HG03039 (cell line): ENCODE measurements around the gene HRAS.

Experiments used
- ATAC-seq: cut with Tn5 transposase; IDR thresholded peaks from one replicate; pipeline ENCODE4 v1.9.1; 2021; ENCODE audit warnings: mild to moderate bottlenecking, moderate library complexity; ENCODE audit not compliant: unreplicated experiment

Gene HRAS

GRCh38 chr11:554428-555226 lies 19.3 kb upstream of the HRAS start:
- ATAC-seq = no peak

- no peak for ATAC-seq
Observed at GRCh38 chr11:553988-554340, 18.6 kb upstream of the HRAS start.

- no peak for ATAC-seq
Observed at GRCh38 chr11:553083-553987, 18.0 kb upstream of the HRAS start.

GRCh38 chr11:551596-551995 lies 16.2 kb upstream of the HRAS start:
- ATAC-seq = no peak

GRCh38 chr11:551131-551530 lies 15.8 kb upstream of the HRAS start:
- ATAC-seq = no peak

GRCh38 chr11:550746-551085 lies 15.3 kb upstream of the HRAS start:
- ATAC-seq = no peak

- ATAC-seq = no peak
Observed at GRCh38 chr11:550021-550745, 14.8 kb upstream of the HRAS start.

- ATAC-seq = no peak
Observed at GRCh38 chr11:548700-549603, 13.6 kb upstream of the HRAS start.

- ATAC-seq = no peak
Observed at GRCh38 chr11:545171-545570, 9.8 kb upstream of the HRAS start.

GRCh38 chr11:544817-545166 lies 9.4 kb upstream of the HRAS start:
- no peak for ATAC-seq

- no peak for ATAC-seq
Observed at GRCh38 chr11:541433-541885, 6.1 kb upstream of the HRAS start.

GRCh38 chr11:540583-541432 lies 5.4 kb upstream of the HRAS start:
- no peak for ATAC-seq

GRCh38 chr11:539971-540481 lies 4.7 kb upstream of the HRAS start:
- no peak for ATAC-seq

GRCh38 chr11:538431-539051 lies 3.2 kb upstream of the HRAS start:
- no peak for ATAC-seq

GRCh38 chr11:537622-538430 lies 2.5 kb upstream of the HRAS start:
- no peak for ATAC-seq

- ATAC-seq = peak; percentile 40
Observed at GRCh38 chr11:536841-537621, 1.7 kb upstream of the HRAS start, which contains the start of gene LRRC56. TSS of gene LRRC56 (plus strand) at chr11:537527. CDS start at chr11:540685, 3,158 bp downstream.

- ATAC-seq = no peak
Observed at GRCh38 chr11:535210-535518, 212 bp downstream of the HRAS start.
